H1 (cell line): Measurements from ENCODE around the gene FAN1.

Experiments
- ASH2L ChIP-seq: fragments of 200-600, 300-600 bp; sonication (generic); IDR thresholded peaks from one replicate; pipeline ENCODE4 v1.7.1; 2017; ENCODE audit warnings: low read length
- ATF2 ChIP-seq: IDR thresholded peaks from 2 replicates; pipeline ENCODE4 v1.6.1; 2012; ENCODE audit warnings: low read length, inconsistent platforms
- EP300 ChIP-seq, 2 experiments: IDR thresholded peaks; 1 replicate in 1 of 2; 2 replicates in 1 of 2; pipeline ENCODE4 v1.6.1; 2011 to 2012; ENCODE audit warnings: low read depth in 2 of 2, low read length in 2 of 2, mild to moderate bottlenecking in 2 of 2, borderline replicate concordance in 1 of 2, inconsistent platforms in 1 of 2, moderate library complexity in 1 of 2
- EZH2 ChIP-seq: fragments of 200-600 bp; sonication (generic); IDR thresholded peaks from 2 replicates; pipeline ENCODE4 v1.7.1; 2012; ENCODE audit warnings: low read depth, mild to moderate bottlenecking, moderate library complexity, low read length, inconsistent platforms; ENCODE audit not compliant: severe bottlenecking
- POLR2A ChIP-seq, 2 experiments: IDR thresholded peaks; 1 replicate in 1 of 2; 2 replicates in 1 of 2; pipeline ENCODE4 v1.6.1; 2011; ENCODE audit warnings: low read depth in 2 of 2, low read length in 2 of 2, mild to moderate bottlenecking in 2 of 2; ENCODE audit errors: control extremely low read depth in 1 of 2
- POLR2AphosphoS5 ChIP-seq: IDR thresholded peaks from 2 replicates; pipeline ENCODE4 v1.6.1; 2011; ENCODE audit warnings: low read depth, low read length
- RBBP5 ChIP-seq: IDR thresholded peaks from 2 replicates; pipeline ENCODE4 v1.7.1; 2012; ENCODE audit warnings: low read depth, mild to moderate bottlenecking, inconsistent platforms, low read length, moderate library complexity, borderline replicate concordance
- USF2 ChIP-seq: IDR thresholded peaks from 2 replicates; pipeline ENCODE4 v1.6.1; 2011; ENCODE audit warnings: low read length, improper control_type of control experiment
- TF ChIP-seq, protein P1 (sequence below), 3 experiments: IDR thresholded peaks; 1 replicate in 2 of 3; 2 replicates in 1 of 3; pipeline versions ENCODE4 v1.5.1 to v1.6.1; 2011; ENCODE audit warnings: low read length in 3 of 3, mild to moderate bottlenecking in 3 of 3, inconsistent platforms in 2 of 3, low read depth in 1 of 3, moderate library complexity in 1 of 3; ENCODE audit not compliant: insufficient read depth in 1 of 3; ENCODE audit errors: control extremely low read depth in 1 of 3
- TF ChIP-seq, protein P2 (sequence below): IDR thresholded peaks from 2 replicates; pipeline ENCODE4 v1.6.1; 2011; ENCODE audit warnings: low read depth, mild to moderate bottlenecking, low read length; ENCODE audit not compliant: insufficient read depth

DNA sequence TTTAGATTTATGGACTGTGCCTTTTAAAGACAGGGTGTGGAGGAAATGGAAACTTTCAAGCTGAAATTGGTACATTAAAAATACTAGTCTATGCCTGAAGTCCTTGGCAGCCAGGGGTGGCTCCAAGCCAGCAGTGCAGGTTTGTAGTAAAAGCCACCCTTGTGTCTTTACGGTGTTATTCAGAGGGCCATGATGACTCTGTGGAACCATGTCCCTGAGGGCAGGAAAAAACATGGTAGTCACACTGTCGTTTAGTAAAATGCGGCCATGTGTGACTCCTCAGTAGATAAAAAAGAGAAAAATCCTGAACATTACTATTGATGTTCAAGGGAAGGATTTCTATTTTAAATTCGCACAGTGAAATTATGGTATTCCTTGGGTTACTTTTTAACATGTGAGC, 2.7 kb downstream of the FAN1 start:
- TF ChIP-seq, protein P1, sequence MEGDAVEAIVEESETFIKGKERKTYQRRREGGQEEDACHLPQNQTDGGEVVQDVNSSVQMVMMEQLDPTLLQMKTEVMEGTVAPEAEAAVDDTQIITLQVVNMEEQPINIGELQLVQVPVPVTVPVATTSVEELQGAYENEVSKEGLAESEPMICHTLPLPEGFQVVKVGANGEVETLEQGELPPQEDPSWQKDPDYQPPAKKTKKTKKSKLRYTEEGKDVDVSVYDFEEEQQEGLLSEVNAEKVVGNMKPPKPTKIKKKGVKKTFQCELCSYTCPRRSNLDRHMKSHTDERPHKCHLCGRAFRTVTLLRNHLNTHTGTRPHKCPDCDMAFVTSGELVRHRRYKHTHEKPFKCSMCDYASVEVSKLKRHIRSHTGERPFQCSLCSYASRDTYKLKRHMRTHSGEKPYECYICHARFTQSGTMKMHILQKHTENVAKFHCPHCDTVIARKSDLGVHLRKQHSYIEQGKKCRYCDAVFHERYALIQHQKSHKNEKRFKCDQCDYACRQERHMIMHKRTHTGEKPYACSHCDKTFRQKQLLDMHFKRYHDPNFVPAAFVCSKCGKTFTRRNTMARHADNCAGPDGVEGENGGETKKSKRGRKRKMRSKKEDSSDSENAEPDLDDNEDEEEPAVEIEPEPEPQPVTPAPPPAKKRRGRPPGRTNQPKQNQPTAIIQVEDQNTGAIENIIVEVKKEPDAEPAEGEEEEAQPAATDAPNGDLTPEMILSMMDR (IDR thresholded peaks at IDR 0.05; ENCODE audit: control extremely low read depth in 1 of 3, insufficient read depth in 1 of 3, low read depth in 1 of 3, low read length in 3 of 3) = no peak
- TF ChIP-seq RBBP5 (no peak), EZH2 (no peak), POLR2AphosphoS5 (no peak), ASH2L (no peak), ATF2 (no peak), USF2 (no peak), POLR2A (IDR thresholded peaks at IDR 0.05; ENCODE audit: control extremely low read depth in 1 of 2, low read depth in 2 of 2, low read length in 2 of 2) (no peak), EP300 (IDR thresholded peaks at IDR 0.05; ENCODE audit: borderline replicate concordance in 1 of 2, low read depth in 2 of 2, low read length in 2 of 2) (no peak)
- TF ChIP-seq, protein P2, sequence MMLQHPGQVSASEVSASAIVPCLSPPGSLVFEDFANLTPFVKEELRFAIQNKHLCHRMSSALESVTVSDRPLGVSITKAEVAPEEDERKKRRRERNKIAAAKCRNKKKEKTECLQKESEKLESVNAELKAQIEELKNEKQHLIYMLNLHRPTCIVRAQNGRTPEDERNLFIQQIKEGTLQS = no peak
